Stimulated activated memory B cell treated with anti-CD40 and anti-IgM and Interleukin-4, amounts not matched to agents 10 μg/mL and 1 μg/mL and 100 μg/mL, for 72 hours (primary cell): ENCODE results near the gene HIKESHI.

ENCODE experiments used
- ATAC-seq: fragments of 150-1000 bp; cut with Tn5 transposase; 2 replicates; pipeline ENCODE4 v1.10.0; 2021
- H3K27ac Mint-ChIP-seq: one replicate; pipeline ENCODE4 v1.8.0; 2022; ENCODE audit warnings: mild to moderate bottlenecking, mixed read lengths
- H3K27me3 Mint-ChIP-seq: one replicate; pipeline ENCODE4 v1.8.0; 2022; ENCODE audit warnings: mixed read lengths
- H3K36me3 Mint-ChIP-seq: one replicate; pipeline ENCODE4 v1.8.0; 2022; ENCODE audit warnings: mixed read lengths
- H3K4me1 Mint-ChIP-seq: one replicate; pipeline ENCODE4 v1.8.0; 2022; ENCODE audit warnings: mixed read lengths
- H3K4me3 Mint-ChIP-seq: one replicate; pipeline ENCODE4 v1.8.0; 2022; ENCODE audit warnings: mild to moderate bottlenecking, moderate library complexity, mixed read lengths
- H3K9me3 Mint-ChIP-seq: one replicate; pipeline ENCODE4 v1.8.0; 2022; ENCODE audit warnings: mixed read lengths

Gene HIKESHI

GRCh38 chr11:86302092-86302793 lies at the start of gene HIKESHI:
HIKESHI (plus strand) TSS chr11:86302240; CDS start chr11:86302449, 209 bp downstream.
- Mint-ChIP-seq H3K4me1 (peaks cover 7% of the 10 kb centered on the region), H3K9me3 (no peaks in the 10 kb centered on the region), H3K27ac (peak within 1 kb of the TSS; percentile 94), H3K27me3 (no peaks in the 10 kb centered on the region), H3K36me3 (peaks cover 6% of the 10 kb centered on the region), H3K4me3 (peak within 1 kb of the TSS; percentile 96)
- peak; percentile 100 for ATAC-seq

DNA sequence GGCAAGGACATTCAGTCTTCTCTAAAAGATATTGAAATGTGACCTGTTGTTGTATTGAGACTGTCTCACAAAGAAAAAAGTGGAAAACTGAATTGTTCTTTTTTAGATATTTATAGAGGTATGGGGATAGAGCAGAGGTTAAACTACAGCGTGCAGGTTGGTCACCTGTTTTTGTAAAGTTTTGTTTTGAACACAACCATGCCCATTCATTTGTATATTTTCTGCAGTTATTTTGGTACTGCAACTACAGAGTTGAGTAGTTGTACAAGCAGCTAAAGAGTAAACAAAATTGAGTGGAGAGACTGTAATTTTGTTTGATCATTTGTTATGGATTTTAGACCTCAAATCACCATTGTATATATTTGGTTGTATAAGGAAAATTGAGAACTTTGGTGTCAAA lies 46.1 kb upstream of the HIKESHI start:
- no peak for ATAC-seq
- peak overlapping the region; percentile 22 for H3K27ac Mint-ChIP-seq
- H3K4me1 Mint-ChIP-seq = peaks cover 22% of the 10 kb centered on the region
- H3K27me3 Mint-ChIP-seq = no peaks in the 10 kb centered on the region
- no peaks in the 10 kb centered on the region for H3K9me3 Mint-ChIP-seq
- no peak overlapping the region for H3K4me3 Mint-ChIP-seq
- peaks cover 26% of the 10 kb centered on the region for H3K36me3 Mint-ChIP-seq

GRCh38 chr11:86256608-86257007 lies 45.4 kb upstream of the HIKESHI start:
- Mint-ChIP-seq H3K4me3 (no peak overlapping the region), H3K27ac (peak overlapping the region; percentile 59), H3K27me3 (no peaks in the 10 kb centered on the region), H3K9me3 (no peaks in the 10 kb centered on the region), H3K36me3 (peaks cover 26% of the 10 kb centered on the region), H3K4me1 (peaks cover 17% of the 10 kb centered on the region)
- no peak for ATAC-seq

GRCh38 chr11:86257446-86257845 lies 44.6 kb upstream of the HIKESHI start:
- Mint-ChIP-seq H3K4me3 (no peak overlapping the region), H3K36me3 (peaks cover 23% of the 10 kb centered on the region), H3K9me3 (no peaks in the 10 kb centered on the region), H3K27ac (peak overlapping the region; percentile 59), H3K27me3 (no peaks in the 10 kb centered on the region), H3K4me1 (peaks cover 10% of the 10 kb centered on the region)
- no peak for ATAC-seq

- Mint-ChIP-seq H3K27me3 (no peaks in the 10 kb centered on the region), H3K4me1 (peaks cover 5% of the 10 kb centered on the region), H3K9me3 (no peaks in the 10 kb centered on the region), H3K36me3 (peaks cover 32% of the 10 kb centered on the region), H3K4me3 (no peak overlapping the region), H3K27ac (no peak overlapping the region)
- no peak for ATAC-seq
Observed at GRCh38 chr11:86259730-86260129, 42.3 kb upstream of the HIKESHI start.

GRCh38 chr11:86261328-86261727 lies 40.7 kb upstream of the HIKESHI start:
- Mint-ChIP-seq H3K36me3 (peaks cover 37% of the 10 kb centered on the region), H3K9me3 (no peaks in the 10 kb centered on the region), H3K27me3 (no peaks in the 10 kb centered on the region), H3K4me3 (no peak overlapping the region), H3K4me1 (no peaks in the 10 kb centered on the region), H3K27ac (no peak overlapping the region)
- no peak for ATAC-seq

DNA sequence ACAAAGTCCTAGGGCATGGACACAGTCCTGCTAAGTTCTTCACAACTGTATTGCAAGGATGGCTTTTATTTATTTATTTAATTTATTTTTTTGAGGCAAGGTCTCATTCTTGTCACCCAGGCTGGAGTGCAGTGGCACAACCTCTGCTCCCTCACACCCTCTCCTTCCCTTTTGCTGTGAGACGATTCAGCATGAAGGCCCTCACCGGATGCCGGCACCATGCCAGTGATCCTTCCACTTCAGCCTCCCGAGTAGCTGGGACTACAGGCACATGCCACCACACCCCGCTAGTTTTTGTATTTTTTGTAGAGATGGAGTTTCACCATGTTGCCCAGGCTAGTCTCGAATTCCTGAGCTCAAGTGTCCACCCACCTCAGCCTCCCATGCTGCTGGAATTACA lies 39.7 kb upstream of the HIKESHI start:
- no peak for ATAC-seq
- Mint-ChIP-seq H3K4me3 (no peak overlapping the region), H3K27ac (peak overlapping the region; percentile 0), H3K27me3 (no peaks in the 10 kb centered on the region), H3K4me1 (no peaks in the 10 kb centered on the region), H3K36me3 (peaks cover 29% of the 10 kb centered on the region), H3K9me3 (no peaks in the 10 kb centered on the region)

DNA sequence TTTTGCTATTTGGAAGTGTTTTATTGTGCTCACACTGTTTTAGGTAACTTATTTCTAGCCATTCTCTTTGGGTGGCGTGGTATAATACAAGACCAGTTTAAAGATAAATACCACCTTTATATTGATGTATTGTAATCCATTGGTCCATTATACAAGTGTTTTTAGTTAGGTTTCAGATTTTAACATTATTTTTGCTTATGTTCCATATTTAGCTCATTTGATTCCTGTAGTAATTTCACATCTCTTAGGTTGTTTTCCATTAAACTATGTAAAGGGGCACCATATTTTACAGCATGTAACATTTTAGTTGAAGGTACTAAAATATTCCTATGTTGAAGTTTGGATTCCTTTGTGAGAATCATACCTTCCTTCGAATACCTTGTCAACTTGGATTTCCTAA lies 37.4 kb upstream of the HIKESHI start:
- ATAC-seq = no peak
- Mint-ChIP-seq H3K4me1 (no peaks in the 10 kb centered on the region), H3K9me3 (no peaks in the 10 kb centered on the region), H3K36me3 (peaks cover 42% of the 10 kb centered on the region), H3K27me3 (no peaks in the 10 kb centered on the region), H3K27ac (no peak overlapping the region), H3K4me3 (no peak overlapping the region)

- no peak overlapping the region for H3K27ac Mint-ChIP-seq
- H3K4me3 Mint-ChIP-seq = no peak overlapping the region
- no peaks in the 10 kb centered on the region for H3K9me3 Mint-ChIP-seq
- no peaks in the 10 kb centered on the region for H3K27me3 Mint-ChIP-seq
- no peak for ATAC-seq
- H3K4me1 Mint-ChIP-seq = peaks cover 4% of the 10 kb centered on the region
- peaks cover 47% of the 10 kb centered on the region for H3K36me3 Mint-ChIP-seq
Observed at GRCh38 chr11:86265194-86265593, 36.8 kb upstream of the HIKESHI start.

DNA sequence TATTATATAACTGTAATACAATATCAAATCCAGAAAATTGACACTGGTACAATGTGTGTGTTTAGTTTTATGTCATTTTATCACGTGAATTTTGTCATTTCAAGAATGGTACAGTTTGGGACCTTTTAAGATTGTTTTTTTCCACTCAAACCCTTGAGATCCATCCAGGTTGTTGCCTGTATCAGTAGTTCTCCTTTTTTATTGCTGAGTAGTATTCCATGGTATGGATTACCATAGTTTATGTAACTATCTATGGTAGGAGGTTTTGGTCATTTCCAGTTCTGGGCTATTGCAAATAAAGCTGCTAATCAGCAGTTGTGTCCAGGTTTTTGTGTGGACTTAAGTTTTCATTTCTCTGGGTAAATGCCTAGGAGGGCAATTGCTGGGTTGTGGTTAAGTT lies 32.4 kb upstream of the HIKESHI start:
- Mint-ChIP-seq H3K4me1 (peaks cover 27% of the 10 kb centered on the region), H3K36me3 (peaks cover 75% of the 10 kb centered on the region), H3K9me3 (no peaks in the 10 kb centered on the region), H3K27me3 (no peaks in the 10 kb centered on the region), H3K27ac (no peak overlapping the region), H3K4me3 (no peak overlapping the region)
- ATAC-seq = no peak

GRCh38 chr11:86274503-86274902 lies 27.5 kb upstream of the HIKESHI start:
- Mint-ChIP-seq H3K27ac (peak overlapping the region; percentile 22), H3K4me1 (peaks cover 44% of the 10 kb centered on the region), H3K36me3 (peaks cover 85% of the 10 kb centered on the region), H3K9me3 (peaks cover 4% of the 10 kb centered on the region), H3K4me3 (no peak overlapping the region), H3K27me3 (no peaks in the 10 kb centered on the region)
- ATAC-seq = no peak

DNA sequence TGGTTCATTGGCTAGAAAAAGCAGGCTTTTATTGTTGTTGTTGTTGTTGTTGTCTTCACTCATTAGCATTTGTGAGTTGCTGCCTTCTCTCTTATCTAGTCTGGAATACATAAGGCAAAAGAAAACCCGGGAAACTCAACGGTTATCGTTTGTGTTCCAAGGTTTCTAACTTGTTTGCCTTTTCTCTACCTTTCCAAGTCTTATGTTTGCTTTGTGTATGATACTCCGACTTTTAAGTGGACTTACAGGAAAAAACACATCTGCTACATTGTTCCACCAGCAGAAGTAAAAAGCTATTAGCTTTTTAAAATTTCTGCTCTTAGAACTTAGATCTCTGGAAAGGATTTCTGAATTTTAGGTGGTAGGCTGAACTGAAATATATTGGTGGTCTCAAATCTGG lies 27.0 kb upstream of the HIKESHI start:
- peaks cover 85% of the 10 kb centered on the region for H3K36me3 Mint-ChIP-seq
- no peak overlapping the region for H3K4me3 Mint-ChIP-seq
- peaks cover 4% of the 10 kb centered on the region for H3K9me3 Mint-ChIP-seq
- H3K4me1 Mint-ChIP-seq = peaks cover 42% of the 10 kb centered on the region
- H3K27me3 Mint-ChIP-seq = no peaks in the 10 kb centered on the region
- H3K27ac Mint-ChIP-seq = peak overlapping the region; percentile 22
- ATAC-seq = no peak

GRCh38 chr11:86275493-86276370 lies 26.3 kb upstream of the HIKESHI start:
- ATAC-seq = no peak
- Mint-ChIP-seq H3K27ac (peak overlapping the region; percentile 74), H3K9me3 (peaks cover 4% of the 10 kb centered on the region), H3K4me1 (peaks cover 35% of the 10 kb centered on the region), H3K36me3 (peaks cover 85% of the 10 kb centered on the region), H3K4me3 (no peak overlapping the region), H3K27me3 (no peaks in the 10 kb centered on the region)

DNA sequence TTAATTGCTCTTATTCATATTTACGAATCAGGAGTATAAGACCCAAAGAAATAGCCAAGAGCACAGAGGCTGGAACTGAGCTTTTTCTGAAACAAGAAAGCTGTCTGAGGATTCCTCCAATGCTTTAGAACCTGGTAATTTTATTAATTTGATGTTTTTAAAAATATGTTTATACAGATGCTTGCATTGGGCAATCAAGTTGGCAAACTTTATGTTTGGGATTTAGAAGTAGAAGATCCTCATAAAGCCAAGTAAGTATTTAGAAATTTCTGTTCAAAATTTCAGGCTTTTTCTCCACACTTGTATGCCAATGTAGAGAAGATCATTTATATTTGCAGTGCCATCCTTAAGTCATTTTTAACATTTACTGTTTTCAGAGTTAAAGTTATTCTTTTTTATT lies 24.3 kb upstream of the HIKESHI start:
- H3K36me3 Mint-ChIP-seq = peaks cover 76% of the 10 kb centered on the region
- H3K27me3 Mint-ChIP-seq = no peaks in the 10 kb centered on the region
- H3K9me3 Mint-ChIP-seq = peaks cover 4% of the 10 kb centered on the region
- no peak for ATAC-seq
- H3K4me3 Mint-ChIP-seq = no peak overlapping the region
- H3K4me1 Mint-ChIP-seq = peaks cover 34% of the 10 kb centered on the region
- no peak overlapping the region for H3K27ac Mint-ChIP-seq

GRCh38 chr11:86278226-86278625 lies 23.8 kb upstream of the HIKESHI start:
- Mint-ChIP-seq H3K4me1 (peaks cover 34% of the 10 kb centered on the region), H3K36me3 (peaks cover 72% of the 10 kb centered on the region), H3K4me3 (no peak overlapping the region), H3K9me3 (peaks cover 4% of the 10 kb centered on the region), H3K27ac (no peak overlapping the region), H3K27me3 (no peaks in the 10 kb centered on the region)
- no peak for ATAC-seq

GRCh38 chr11:86279747-86280146 lies 22.3 kb upstream of the HIKESHI start:
- peaks cover 4% of the 10 kb centered on the region for H3K9me3 Mint-ChIP-seq
- peaks cover 34% of the 10 kb centered on the region for H3K4me1 Mint-ChIP-seq
- H3K27me3 Mint-ChIP-seq = no peaks in the 10 kb centered on the region
- peaks cover 69% of the 10 kb centered on the region for H3K36me3 Mint-ChIP-seq
- ATAC-seq = no peak
- H3K4me3 Mint-ChIP-seq = no peak overlapping the region
- no peak overlapping the region for H3K27ac Mint-ChIP-seq
